ENCODE measurements around the gene CRYM. TPM values are rescaled to one million over a fixed set of nuclear protein-coding genes. Genes with fewer than 3 reads are reported as not detected.

The CRYM gene
- total RNA-seq, 1 donor from 2014 or later, result 4.2 TPM

DNA sequence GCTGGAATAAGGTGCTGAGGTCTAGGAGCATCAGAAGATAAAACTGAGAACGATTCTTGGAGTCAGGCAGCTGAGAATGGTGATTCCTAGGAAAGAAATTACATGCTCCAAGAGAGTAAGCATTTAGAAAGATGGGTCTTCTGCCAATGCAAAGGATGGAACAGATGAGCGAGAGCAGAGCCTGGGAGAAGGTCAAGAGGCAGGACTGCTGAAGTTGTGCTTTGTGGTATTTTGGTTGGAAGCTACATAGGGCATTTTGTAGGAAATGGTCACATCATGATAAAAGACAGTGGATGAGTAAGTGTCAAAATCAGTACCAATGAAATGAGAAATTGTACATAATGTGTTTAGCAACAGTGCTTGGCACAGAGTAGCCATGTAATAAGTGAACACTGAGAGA lies 1.4 kb upstream of the CRYM start:
- CTCF ChIA-PET, result interaction anchor here (1.0 to 3.3 kb wide), 4 partner anchors 23 to 91 kb away, joined by 3 to 13 read pairs (median 4); no protein-coding TSS in a partner anchor
- Mint-ChIP-seq H3K27ac (no peak overlapping the region), H3K36me3 (ENCODE audit: low read depth) (no peaks in the 10 kb centered on the region), H3K27me3 (peaks cover 22% of the 10 kb centered on the region), H3K4me3 (no peak overlapping the region), H3K4me1 (peaks cover 46% of the 10 kb centered on the region), H3K9me3 (peaks cover 8% of the 10 kb centered on the region)
- TF ChIP-seq CTCF (IDR thresholded peaks at IDR 0.05), result no peak
- POLR2A ChIA-PET, result no interaction called here
- DNase-seq (no peak), ATAC-seq (ENCODE audit: low read depth) (no peak)
- intact Hi-C loops (cut with micrococcal nuclease), result loop anchor here (2.0 to 5.0 kb wide), 4 partner anchors 15 to 517 kb away; partner anchors contain the start of gene ACSM3

DNA sequence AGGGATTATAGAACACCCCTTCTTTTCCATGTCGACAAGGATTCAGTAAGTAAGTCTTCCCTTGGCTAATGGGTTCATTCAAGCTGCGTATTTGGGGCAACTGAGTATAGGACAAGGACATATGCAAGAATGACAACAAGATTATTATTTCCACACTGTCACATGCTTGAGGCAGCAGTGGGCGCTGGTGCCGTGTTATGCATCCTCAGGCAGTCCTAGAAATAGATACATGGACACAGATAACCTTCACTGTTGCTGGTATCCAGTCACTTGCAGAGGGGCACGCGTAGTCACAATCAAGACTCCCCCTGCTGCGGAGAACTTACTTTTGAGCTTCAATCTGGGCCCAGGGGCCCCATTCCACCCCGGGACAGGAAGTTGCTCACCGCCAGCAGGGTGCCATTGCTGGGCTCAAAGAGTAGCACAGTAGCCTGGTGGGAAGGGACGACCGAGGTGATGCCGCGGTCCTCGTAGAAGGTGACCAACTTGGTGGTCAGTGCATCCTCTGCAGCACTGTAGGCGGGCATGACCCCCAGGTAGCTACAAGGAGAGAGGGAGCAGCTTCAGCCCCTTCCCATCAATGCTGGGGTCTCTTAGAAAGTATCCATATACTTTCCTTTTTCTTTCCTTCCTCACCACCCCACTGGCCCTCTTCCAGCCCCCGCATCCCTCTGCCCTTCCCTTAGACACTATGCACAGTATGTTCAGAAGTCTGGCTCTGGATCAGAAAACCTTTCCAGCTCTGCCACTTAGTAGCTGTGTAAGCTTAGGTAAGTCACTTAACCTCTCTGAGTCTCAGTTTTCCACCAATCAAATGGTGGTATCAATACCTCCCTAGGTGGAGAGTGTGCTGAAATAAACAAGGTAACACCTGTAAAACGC lies 804 bp downstream of the CRYM start:
- no peak overlapping the region for H3K27ac Mint-ChIP-seq
- no peak for TF ChIP-seq CTCF (IDR thresholded peaks at IDR 0.05)
- H3K27me3 Mint-ChIP-seq, result peaks cover 18% of the 10 kb centered on the region
- CTCF ChIA-PET, result interaction anchor here (0.7 to 3.3 kb wide), 7 partner anchors 12 to 120 kb away, joined by 3 to 13 read pairs (median 5); no protein-coding TSS in a partner anchor
- peak overlapping the region; percentile 79 for H3K4me3 Mint-ChIP-seq
- peaks cover 46% of the 10 kb centered on the region for H3K4me1 Mint-ChIP-seq
- H3K36me3 Mint-ChIP-seq (ENCODE audit: low read depth), result no peaks in the 10 kb centered on the region
- H3K9me3 Mint-ChIP-seq, result peaks cover 8% of the 10 kb centered on the region
- ATAC-seq (ENCODE audit: low read depth), result no peak
- no peak for DNase-seq
- POLR2A ChIA-PET, result interaction anchor here (1.0 to 2.2 kb wide), 3 partner anchors 13 to 88 kb away, joined by 3 to 10 read pairs (median 4); no protein-coding TSS in a partner anchor
- intact Hi-C loops (cut with micrococcal nuclease), result loop anchor here (2.0 to 5.0 kb wide), 3 partner anchors 80 to 515 kb away; partner anchors contain the start of gene ACSM3

GRCh38 chr16:21276090-21276489 lies 2.0 kb downstream of the CRYM start:
- no peak for DNase-seq
- peak; percentile 67 for ATAC-seq (ENCODE audit: low read depth)
- Mint-ChIP-seq H3K36me3 (ENCODE audit: low read depth) (no peaks in the 10 kb centered on the region), H3K27ac (no peak overlapping the region), H3K4me3 (peak overlapping the region; percentile 15), H3K9me3 (no peaks in the 10 kb centered on the region), H3K27me3 (peaks cover 23% of the 10 kb centered on the region), H3K4me1 (peaks cover 46% of the 10 kb centered on the region)
- intact Hi-C loops (cut with micrococcal nuclease), result loop anchor here (2.0 to 5.0 kb wide), 3 partner anchors 81 to 514 kb away; partner anchors contain the start of gene ACSM3
- ChIA-PET POLR2A (interaction anchor here (0.8 to 2.2 kb wide), 5 partner anchors 11 to 118 kb away, joined by 3 to 10 read pairs (median 4); partner anchors contain the start of gene LDAF1), CTCF (interaction anchor here (0.9 to 3.3 kb wide), 5 partner anchors 11 to 88 kb away, joined by 3 to 13 read pairs (median 6); no protein-coding TSS in a partner anchor)
- no peak for TF ChIP-seq CTCF (IDR thresholded peaks at IDR 0.05)

- no peak for ATAC-seq (ENCODE audit: low read depth)
- ChIA-PET CTCF (interaction anchor here (0.9 to 2.4 kb wide), 3 partner anchors 11 to 25 kb away, joined by 3 to 8 read pairs (median 6); no protein-coding TSS in a partner anchor), POLR2A (interaction anchor here (0.8 to 2.2 kb wide), 5 partner anchors 11 to 117 kb away, joined by 3 to 10 read pairs (median 4); partner anchors contain the start of gene LDAF1)
- H3K27ac Mint-ChIP-seq, result no peak overlapping the region
- no peak for TF ChIP-seq CTCF (IDR thresholded peaks at IDR 0.05)
- H3K4me3 Mint-ChIP-seq, result no peak overlapping the region
- no peaks in the 10 kb centered on the region for H3K36me3 Mint-ChIP-seq (ENCODE audit: low read depth)
- no peaks in the 10 kb centered on the region for H3K9me3 Mint-ChIP-seq
- peaks cover 23% of the 10 kb centered on the region for H3K27me3 Mint-ChIP-seq
- intact Hi-C loops (cut with micrococcal nuclease), result loop anchor here (5.0 kb wide), 2 partner anchors 82 to 513 kb away; partner anchors contain the start of gene ACSM3
- H3K4me1 Mint-ChIP-seq, result peaks cover 46% of the 10 kb centered on the region
- no peak for DNase-seq
Observed at GRCh38 chr16:21275529-21275928, 2.6 kb downstream of the CRYM start.
